GM12892 (cell line): Measurements from ENCODE around the gene SLIRP.

ENCODE experiments used
- POLR2A ChIP-seq: IDR thresholded peaks from 2 replicates; pipeline ENCODE4 v1.6.1; 2011; ENCODE audit warnings: low read depth, low read length, control low read depth
- POLR2AphosphoS5 ChIP-seq: IDR thresholded peaks from 2 replicates; pipeline ENCODE4 v1.6.1; 2011; ENCODE audit warnings: low read depth, low read length, control low read depth
- TAF1 ChIP-seq: IDR thresholded peaks from 2 replicates; pipeline ENCODE4 v1.6.1; 2011; ENCODE audit warnings: low read depth, mild to moderate bottlenecking, control low read depth, low read length, borderline replicate concordance

DNA sequence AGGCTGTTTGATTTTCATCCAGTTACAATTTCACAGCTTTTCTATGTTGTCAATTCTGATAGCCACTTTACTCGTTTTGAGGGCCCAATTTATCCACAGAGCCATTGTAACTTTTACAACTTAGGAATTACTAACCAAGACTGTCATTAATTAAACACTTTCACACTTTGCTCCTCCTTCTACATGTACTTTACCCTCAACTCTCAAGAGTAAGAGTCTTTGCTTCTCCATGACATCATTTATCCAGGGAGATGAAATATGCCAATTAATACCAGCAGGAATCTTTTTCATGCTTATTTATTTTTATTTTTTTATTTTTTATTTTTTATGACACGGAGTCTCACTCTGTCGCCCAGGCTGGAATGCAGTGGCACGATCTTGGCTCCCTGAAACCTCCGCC, 13.5 kb downstream of the SLIRP start:
- TF ChIP-seq POLR2AphosphoS5 (no peak), POLR2A (no peak), TAF1 (no peak)
